GM12801 (cell line): ENCODE measurements around the gene CASKIN1.

Experiments used
- CTCF ChIP-seq: IDR thresholded peaks from one replicate; pipeline ENCODE4 v1.5.1; 2011; ENCODE audit warnings: control low read depth; ENCODE audit not compliant: insufficient read length; ENCODE audit errors: extremely low read depth

Gene CASKIN1

GRCh38 chr16:2234813-2235170, 38.4 kb upstream of the CASKIN1 start:
- TF ChIP-seq CTCF = no peak

- no peak for TF ChIP-seq CTCF
Observed at GRCh38 chr16:2233872-2234812, 37.7 kb upstream of the CASKIN1 start.

DNA sequence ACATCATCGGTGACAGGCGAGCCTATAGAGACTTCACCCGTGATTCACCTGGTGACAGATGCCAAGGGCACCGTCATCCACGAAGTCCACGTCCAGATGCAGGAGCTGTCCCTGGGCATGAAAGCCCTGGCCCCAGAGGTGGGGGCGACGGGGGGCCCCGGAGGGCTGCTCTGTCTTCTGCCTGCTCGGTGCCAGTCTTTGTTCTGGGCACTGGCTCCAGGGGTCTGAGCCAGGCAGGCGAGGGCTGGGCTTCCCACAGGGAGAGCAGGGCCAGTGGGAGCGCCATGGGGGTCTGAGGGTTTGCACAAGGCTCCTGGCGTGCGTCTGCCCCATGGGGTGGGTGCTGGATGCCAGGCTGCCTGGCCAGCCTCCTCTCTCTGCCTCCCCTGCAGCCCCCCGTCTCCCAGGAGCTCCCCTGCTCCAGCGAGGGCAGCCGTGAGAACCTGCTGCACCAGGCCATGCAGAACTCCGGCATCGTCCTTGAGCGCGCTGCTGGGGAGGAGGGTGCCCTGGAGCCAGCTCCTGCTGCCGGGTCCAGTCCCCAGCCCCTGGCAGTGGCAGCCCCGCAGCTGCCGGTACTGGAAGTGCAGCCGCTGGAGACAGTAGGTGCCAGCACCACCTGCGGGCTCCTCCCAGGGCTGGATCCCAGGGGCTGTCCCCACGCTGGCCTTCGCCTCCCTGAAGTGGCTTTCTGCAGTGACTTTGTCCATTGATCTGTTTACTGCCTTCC, 36.8 kb upstream of the CASKIN1 start:
- TF ChIP-seq CTCF = no peak

- TF ChIP-seq CTCF = no peak
Observed at GRCh38 chr16:2232094-2232990, 35.9 kb upstream of the CASKIN1 start.

DNA sequence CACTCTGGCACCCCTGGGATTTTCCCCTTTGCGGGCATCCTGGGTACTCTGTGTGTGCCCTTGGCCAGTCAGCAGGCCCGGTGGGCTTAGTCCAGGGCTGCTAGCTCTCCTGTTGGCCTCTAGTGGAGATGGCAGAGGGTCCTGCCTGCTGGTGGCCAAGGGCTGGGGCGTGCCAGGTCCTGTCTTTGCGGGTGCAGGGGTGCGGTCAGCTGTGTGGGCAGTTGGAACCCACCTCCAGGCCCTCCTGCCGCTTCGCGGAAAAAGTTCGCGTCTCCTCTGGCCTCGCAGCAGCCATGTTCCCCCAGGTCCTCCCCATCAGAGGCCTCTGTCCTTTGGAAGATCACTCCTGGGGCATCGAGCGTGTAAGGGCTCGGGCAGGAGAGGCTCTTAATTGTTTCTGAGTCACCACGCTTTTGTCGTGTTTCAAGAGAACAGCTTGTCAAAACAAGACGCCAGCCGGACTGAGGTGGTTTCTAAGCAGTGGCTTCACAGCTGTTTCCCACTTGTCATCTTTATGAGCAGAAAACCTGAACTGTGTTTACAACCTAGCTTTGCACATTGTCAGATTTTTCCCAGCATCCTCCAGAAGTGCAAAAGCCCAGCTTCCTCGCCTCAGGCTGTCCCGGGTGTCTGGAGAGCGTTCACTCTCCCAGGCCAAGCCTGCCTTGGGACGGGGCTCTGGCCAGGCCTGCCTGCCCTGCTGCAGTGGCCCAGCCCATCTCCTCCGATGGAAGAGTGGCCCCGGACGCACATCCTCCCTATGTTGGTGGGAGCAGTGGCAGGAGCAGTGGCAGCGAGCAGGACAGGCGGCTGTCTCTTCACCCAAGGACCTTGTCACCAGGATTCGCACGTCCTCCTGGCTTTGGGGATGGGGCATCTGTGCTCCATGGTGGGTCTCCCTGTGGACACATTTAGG, 34.9 kb upstream of the CASKIN1 start:
- TF ChIP-seq CTCF = no peak

GRCh38 chr16:2230376-2230775, 34.0 kb upstream of the CASKIN1 start:
- TF ChIP-seq CTCF = no peak
